NCI-H510A (cell line): ENCODE measurements around the gene NOD2.
A peak's percentile ranks its signal among the peaks of the same experiment; 100 is the strongest.

ENCODE experiments used
- DNase-seq: peaks from one replicate; lab custom pipeline; 2025; lab: John Stamatoyannopoulos, UW

Gene NOD2

DNA sequence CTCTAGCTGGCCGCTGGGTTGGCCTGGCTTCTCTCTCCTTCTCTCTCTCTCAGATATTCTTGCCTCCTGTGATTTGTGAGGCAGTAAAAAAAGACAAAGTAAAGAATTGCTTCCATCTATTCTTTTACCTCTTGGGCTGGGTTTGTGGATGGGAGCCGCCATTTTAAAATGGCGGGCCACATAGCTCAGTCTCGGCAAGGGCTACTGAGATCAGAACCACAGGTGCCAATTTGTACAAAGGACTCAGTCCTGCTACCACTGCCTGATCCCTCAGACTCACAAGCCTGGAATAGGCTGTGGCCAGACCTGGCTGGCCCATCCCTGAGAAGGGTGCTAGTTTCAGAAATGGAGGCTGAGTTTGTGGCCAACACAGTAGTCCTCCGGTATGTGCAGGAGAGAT is 24.1 kb downstream of the NOD2 start:
- no peak for DNase-seq

DNA sequence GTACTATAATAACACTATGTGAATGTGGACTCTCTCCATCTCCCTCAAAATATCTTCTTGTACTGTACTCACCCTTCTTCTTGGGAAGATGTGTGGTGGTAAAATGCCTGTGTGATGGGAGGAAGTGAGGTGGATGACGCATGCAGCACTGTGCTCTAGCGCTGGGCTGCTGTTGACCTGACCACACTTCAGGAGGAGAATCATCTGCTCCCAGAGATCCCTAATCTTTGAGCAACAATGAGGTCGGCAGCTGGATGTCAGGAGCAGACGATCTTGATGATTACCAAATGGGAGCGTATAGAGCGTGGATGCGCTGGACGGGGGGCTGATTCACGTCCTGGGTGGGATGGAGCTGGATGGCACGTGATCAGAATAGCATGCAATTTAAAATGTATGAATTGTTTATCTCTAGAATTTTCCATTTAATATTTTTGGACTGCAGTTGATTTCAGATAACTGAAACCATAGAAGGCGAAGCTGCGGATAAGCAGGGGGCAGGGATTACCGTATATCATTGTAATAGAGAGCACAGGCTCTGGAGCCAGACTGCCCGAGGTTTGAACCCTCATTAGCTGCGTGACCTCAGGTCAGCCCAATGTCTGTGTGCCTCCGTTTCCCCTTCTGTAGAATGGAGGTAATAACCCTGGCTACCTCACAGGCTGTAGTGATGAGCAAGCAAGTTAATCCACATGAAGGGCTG is 24.8 kb downstream of the NOD2 start:
- DNase-seq, result no peak

DNA sequence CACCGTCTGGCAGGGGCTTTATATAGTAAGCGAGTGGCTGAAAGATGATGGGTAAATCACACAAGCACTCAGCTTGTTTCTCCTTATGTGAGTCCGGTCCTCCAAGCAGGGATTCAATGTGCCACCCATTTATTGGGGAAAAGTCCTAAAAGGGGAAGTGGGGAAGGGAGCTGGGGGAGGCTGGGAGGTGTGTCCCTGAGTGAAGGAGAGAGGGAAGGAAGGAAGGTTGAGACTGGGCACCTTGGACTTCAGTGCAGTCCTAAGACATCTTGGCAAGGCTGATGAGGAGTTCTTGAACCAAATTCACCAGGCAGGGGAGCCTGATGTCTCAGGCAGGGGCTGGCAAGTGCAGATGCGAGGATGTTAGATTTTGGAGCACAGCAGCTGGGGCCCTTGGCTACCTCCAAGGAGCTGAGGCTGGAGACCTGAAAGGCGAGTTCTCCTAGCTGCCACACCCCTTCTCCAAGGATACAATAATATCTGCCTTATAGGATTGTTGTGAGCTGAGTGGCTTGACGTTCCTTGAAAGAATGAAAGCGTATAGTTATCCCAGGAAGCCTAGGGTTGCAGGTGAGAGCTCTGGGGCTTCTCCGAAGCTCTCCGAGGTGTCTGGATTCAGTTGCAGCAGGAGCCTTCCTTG is 25.5 kb downstream of the NOD2 start:
- no peak for DNase-seq

DNA sequence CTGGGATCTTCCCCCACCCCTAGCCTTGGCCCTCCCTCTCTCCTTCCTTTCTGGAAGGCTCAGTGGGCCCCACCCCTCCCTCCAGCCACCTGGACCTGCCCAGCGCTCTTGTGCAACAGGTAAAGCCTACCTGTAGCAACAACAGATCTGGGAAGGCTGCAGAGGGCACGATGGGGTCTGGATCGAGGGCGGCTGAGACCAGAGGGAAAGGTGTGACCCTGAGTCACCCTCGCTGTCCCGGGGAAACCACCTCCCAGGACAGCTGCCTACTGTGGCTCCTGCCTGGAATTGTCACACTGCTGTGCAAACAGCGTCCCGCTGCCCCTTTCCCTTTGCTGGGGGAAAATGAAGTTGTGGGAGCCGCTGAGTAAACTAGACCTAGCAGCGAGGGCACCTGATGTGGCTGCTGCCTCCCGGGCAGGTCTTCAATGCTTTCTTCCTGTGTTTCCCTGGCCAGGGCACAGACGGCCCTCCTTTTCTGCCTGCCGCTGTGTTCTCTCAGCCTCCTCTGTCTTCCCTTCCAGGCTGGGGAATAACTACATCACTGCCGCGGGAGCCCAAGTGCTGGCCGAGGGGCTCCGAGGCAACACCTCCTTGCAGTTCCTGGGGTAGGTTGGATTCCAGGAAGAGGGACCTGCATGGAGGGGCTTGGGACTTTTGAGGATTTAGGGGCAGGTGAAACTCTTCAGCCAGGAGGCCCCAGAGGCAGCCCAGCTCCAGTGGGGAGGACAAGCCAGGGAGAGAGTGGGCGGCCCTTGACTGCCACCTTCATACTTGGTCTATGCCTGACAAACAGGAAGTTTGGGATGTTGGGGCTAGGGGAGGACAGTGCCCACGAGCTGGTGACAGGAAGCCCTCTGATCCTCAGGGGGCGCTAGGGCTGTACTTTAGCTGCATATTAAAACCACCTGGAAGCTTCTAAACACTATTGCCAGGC is 26.3 kb downstream of the NOD2 start:
- DNase-seq, result no peak

DNA sequence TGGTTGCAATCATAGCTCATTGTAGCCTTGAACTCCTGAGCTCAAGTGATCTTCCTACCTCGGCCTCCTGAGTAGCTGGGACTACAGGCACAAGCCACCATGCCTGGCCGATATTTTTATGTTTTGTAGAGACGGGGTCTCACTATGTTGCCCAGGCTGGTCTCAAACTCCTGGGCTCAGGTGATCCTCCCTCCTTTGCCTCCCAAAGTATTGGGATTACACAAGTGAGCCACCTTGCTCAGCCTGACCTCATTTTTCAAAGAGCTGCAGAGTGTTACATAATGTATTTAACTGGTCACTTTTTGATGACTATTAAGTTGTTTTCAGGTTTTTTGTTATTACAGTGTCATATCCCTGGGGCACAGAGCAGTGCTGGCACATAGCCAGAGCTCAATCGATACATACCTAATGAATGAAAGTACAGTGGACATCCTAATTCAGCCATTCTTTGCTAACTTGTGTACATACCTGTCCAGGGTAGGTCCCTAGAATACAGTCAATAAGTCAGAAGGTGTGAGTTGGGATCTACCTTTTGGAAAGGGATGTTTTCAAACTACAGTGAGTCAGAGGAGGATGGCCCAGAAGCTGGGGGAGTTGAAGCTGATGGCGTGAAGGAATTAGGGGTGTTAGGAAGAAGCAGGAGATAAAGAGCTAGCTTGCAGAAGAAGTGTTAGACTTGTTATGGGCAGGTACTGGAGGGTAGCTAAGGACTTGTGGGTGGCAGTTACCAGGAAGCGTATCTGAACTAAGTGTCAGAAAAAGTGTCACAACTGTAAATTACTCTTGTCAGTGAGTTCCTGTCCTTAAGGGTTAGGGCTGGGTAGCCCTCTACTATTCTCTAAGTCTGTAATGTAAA is 28.4 kb downstream of the NOD2 start:
- no peak for DNase-seq

DNA sequence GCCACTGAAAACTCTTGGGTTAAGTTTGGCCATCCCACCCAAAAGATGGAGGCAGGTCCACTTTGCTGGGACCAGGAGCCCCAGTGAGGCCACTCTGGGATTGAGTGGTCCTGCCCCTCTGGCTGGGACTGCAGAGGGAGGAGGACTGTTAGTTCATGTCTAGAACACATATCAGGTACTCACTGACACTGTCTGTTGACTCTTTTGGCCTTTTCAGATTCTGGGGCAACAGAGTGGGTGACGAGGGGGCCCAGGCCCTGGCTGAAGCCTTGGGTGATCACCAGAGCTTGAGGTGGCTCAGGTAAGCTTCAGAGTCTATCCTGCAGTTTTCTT is 29.0 kb downstream of the NOD2 start:
- DNase-seq, result no peak

DNA sequence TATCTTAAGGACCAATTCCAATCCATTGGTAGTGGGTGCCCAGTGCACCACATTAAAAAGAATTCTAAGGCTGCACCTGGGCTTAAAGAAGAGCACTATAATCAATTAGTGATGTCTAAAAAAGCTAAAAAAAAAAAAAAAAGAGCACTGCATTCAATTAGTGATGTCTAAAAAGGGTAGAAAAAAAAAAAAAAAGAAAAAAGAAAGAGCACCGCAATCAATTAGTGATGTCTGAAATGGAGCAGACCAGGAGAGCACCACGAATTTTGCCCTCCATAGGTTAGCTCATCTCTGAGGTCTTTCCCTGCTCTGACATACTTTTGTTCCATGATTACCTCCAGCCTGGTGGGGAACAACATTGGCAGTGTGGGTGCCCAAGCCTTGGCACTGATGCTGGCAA is 29.6 kb downstream of the NOD2 start:
- DNase-seq, result no peak

DNA sequence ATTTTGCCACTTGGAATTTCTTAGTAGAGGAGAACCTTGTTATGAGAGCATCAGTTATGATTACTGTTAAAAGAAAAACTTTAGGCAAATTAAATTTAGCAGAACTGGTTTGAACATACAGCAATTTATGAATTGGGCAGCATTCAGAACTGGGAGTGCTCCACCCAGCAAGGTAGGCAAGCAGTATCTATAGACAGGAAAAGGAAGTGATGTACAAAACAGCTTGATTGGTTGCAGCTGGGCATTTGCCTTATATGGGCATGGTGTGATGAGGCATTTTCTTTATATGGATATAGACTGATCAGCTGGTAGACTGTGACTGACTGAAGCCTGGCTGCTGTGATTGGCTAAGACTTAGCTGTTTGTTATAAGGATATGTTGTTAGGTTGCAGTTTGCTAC is 30.9 kb downstream of the NOD2 start:
- no peak for DNase-seq

DNA sequence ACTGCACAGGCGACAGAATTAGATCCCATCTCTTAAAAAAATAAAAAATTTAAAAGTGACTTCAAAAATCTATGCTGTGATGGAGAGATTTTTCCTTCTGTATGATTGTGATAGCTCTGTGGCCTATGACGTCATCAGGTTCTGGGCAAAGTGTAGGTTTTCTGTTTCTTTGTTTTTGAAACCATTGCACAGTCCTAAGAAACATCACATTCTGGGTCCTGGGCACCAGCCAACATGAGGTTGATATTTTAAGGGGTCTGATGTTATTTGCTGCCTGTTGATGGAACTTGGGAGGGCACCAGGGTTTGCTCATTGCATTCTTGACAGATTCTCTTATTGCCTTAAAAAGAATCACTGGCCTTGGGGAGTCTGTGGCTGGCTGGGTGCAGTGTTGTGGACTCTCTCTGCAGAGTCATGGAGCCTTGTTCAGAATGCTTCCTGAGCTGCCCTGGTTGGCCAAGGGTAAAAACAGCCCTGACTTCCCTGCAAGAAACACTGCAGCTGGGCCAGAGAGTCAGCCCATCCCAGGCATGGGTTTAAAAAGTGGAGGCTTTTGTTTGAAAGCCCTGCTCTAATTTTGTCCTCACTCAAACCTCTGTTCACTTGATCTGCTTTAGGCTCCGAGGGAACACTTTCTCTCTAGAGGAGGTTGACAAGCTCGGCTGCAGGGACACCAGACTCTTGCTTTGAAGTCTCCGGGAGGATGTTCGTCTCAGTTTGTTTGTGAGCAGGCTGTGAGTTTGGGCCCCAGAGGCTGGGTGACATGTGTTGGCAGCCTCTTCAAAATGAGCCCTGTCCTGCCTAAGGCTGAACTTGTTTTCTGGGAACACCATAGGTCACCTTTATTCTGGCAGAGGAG is 38.0 kb downstream of the NOD2 start:
- DNase-seq, result no peak

DNA sequence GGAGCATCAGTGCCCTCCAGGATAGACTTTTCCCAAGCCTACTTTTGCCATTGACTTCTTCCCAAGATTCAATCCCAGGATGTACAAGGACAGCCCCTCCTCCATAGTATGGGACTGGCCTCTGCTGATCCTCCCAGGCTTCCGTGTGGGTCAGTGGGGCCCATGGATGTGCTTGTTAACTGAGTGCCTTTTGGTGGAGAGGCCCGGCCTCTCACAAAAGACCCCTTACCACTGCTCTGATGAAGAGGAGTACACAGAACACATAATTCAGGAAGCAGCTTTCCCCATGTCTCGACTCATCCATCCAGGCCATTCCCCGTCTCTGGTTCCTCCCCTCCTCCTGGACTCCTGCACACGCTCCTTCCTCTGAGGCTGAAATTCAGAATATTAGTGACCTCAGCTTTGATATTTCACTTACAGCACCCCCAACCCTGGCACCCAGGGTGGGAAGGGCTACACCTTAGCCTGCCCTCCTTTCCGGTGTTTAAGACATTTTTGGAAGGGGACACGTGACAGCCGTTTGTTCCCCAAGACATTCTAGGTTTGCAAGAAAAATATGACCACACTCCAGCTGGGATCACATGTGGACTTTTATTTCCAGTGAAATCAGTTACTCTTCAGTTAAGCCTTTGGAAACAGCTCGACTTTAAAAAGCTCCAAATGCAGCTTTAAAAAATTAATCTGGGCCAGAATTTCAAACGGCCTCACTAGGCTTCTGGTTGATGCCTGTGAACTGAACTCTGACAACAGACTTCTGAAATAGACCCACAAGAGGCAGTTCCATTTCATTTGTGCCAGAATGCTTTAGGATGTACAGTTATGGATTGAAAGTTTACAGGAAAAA is 38.8 kb downstream of the NOD2 start:
- DNase-seq, result no peak

DNA sequence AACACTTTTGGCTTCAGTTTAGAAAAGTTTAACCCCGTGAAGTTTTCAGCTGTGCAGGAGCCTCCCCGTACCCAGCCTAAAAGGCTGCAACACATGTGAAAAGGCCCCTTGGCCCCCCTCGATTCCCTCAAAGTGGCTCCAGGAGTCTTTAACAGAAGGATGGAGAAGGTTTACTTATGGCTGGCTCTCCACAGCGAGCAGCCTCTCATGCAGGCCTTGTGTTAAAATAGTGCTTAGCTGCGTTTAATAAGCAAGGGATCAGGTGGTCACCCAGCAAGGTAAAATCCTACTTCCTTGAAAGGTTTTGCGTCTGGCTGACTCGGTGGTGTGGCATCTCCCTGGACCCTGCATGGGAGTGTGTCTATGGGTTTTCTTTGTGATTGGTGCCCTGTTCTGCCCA is 40.1 kb downstream of the NOD2 start:
- DNase-seq, result no peak

DNA sequence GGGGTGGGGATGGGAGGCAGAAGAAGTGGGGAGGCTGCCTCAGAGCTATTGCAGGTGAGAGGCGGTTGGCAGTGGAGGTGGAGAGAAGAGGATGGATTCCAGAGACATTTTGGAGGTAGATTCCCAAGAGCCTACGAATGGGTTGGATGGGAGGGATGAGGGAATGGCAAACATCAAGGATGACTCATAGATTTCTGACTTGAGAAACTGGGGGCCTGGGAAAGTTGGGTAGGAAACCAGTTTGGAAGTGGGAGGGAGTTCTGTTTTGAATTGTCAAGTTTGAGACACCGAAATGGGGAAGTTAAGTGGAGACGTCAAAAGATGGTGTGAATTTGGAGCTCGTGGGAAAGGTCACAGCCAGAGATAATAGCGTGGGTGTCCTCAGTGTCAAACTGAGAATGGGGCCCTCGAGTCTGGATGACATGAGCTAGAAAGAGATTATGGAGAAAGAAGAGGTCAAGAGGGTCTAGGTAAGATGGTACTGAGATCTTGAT is 42.3 kb downstream of the NOD2 start:
- DNase-seq, result no peak

DNA sequence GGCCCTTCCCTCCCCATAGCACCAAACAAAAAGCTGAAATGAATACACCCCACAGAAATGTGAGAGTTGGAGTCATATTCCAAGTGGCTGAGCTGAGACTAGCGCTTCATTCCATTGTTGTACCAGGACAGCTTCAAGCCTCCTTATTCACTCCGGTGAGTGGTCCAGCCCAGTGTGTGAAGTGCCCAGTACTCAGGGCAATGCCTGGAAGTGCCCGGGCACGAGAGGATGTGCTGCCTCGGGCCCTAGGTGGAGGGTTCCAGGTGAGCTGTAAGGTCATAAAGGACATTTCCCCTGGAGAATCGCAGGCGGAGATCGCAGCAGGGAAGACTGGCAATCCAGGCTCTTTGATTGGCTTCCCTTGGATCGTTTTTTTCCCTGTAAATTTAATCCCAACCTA is 43.0 kb downstream of the NOD2 start:
- DNase-seq, result no peak

DNA sequence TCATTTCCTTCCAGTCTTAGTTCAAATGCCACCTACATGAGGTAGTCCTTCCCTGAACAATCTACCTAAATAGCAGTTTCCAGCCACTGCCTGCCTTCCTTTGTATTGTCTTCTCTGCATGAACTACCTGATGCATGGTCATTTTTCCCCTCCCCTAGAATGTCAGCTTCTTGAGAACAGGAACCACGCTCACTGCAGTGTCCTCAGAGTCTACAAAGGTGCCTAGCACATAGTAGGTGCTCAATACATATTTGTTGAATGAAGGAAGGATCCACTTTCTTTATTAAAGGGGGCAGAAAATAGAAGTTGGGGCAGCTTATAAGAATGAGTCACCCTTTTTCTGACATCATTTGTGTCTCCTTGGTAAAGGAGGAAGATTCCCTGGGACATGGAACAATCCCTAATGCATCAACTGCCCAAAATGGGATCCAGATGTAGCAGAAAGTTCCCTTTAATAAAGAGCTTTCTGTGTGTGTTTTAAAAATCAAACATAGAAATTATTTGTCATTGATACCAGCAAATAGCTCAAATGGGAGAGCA is 44.1 kb downstream of the NOD2 start:
- DNase-seq, result no peak

DNA sequence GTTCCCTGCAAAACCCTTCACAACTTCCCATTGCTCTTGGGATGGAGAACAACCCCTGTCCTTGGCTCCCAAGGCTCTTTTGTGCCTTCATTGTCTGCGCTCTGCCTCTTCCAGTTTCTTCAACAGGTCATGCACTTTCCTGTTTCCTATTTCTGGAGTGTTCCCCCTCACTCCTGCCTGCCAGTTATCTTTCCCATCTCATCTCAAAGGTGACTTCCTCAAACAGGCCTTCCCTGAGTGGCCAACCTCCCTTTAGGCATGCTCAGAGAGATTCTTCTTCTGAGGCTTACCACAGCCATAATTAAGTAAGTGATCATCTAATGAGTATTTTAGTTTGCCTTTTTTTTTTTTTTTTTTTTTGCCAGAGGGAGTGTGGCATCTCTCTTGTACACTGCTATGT is 45.6 kb downstream of the NOD2 start:
- no peak for DNase-seq

DNA sequence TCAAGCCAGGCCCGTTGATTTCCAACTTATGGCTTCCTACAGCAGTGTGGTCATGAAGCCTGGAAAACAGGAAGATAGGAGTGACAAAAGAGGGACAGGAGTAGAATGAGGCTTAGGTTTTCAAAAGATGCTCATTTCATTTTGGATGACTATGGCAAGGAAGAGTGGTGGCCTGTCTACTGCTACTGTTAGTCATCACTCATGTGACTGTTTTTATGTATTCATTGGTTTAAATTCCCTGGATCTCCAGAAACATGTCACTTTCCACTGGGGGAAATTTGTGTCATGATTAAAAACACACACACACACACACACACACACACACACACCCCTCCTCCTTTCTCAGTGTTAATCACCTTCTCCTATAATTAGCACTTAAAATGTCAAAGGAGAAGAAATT is 47.3 kb downstream of the NOD2 start:
- DNase-seq, result no peak

DNA sequence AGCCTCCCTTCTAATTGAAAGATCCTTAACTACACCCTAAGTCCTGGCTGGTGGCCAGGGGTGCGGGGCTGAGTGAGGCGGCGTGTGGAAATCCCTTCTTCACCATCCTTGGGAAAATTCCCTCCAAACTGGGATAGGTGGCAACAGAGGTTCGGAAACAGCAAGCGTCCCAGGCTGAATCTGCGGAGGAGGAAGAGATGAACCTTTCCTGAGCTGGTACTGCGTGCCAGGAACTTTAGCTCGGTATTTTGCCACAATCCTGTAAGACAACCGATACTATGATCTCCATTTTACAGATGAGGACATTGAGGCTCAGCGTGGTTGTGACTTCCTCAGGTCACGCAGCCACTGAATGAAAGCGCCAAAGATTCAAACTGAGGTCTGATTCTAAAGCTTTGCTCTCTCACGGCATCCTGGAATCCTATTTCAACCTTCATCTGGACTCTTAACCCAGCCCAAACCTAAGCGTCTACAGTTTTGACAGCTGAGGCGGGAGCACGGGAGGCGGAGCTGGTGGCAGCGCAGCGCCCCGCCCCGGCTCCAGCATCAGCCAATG is 47.9 kb downstream of the NOD2 start:
- DNase-seq, result no peak

DNA sequence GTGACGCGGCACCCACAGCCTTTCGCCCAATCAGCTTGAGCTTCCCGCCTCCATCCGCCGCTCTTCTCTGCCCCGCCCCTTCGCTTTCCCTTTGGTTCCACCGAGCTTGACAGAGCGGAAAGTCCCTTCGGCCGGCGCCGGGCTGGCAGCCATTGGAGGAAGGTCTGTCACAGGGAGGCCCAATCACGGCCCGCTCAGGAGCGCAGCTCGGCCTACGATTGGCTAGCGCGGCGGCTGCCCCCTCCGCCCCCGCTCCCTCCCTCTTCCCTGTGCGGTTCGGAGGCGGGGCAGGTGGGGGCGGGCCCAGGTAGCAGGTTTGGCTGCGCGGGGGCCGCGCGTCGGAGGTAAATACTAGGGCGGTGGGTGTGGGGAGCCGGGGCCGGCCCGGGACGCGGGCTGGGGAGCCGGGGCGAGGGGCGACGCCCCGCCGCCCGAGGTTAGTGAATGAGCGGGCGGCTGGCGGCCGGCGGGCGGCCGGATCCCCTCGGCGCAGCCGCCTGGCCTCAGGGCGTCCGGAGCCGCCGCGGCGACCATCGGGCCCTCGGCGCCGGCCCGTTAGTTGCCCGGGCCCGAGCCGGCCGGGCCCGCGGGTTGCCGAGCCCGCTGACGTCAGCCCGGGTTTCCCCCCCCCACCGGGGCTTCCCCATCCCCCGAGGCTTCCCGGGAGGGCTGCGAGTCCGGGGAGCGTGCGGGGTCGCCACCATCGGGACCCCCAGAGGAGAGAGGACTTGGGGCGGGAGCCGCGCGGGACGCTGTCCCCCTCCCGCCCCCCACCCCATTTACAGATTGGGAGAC is 48.6 kb downstream of the NOD2 start, which contains the start of gene CYLD:
Gene CYLD (plus strand): TSS at position 306 of the 795 bp plus-strand sequence. CDS start 7,613 bp downstream, outside the sequence.
- peak; percentile 99 for DNase-seq
